CD4-positive, alpha-beta T cell (primary cell): Measurements from ENCODE around the gene B4GAT1. TPM values are rescaled to one million over a fixed set of nuclear protein-coding genes. Genes with fewer than 3 reads are reported as not detected.

ENCODE experiments used
- ATAC-seq: fragments of 200-7000 bp; cut with Tn5 transposase; one replicate; pipeline ENCODE4 v1.10.0; 2022; ENCODE audit warnings: mild to moderate bottlenecking; ENCODE audit not compliant: poor library complexity
- CTCF ChIA-PET: fragments of 350-600 bp; sonication (Branson Sonifier 250); formaldehyde crosslinking; loops from one replicate; lab custom pipeline; 2021; ENCODE audit warnings: antibody characterized with exemption, inconsistent platforms; lab: Charles Lee
- POLR2A ChIA-PET: fragments of 350-600 bp; sonication (Branson Sonifier 250); formaldehyde crosslinking; loops from one replicate; lab custom pipeline; 2021; ENCODE audit warnings: antibody characterized with exemption, inconsistent platforms; lab: Charles Lee
- DNase-seq, 14 experiments: peaks; one replicate each; pipeline ENCODE4 v3.0.0-alpha.2; 2013 to 2020; ENCODE audit warnings: mixed read lengths in 2 of 14
- H3K27ac ChIP-seq, 2 donors: one replicate each; pipeline versions ENCODE4 v1.5.1 to v1.7.0; 2013; ENCODE audit warnings: low read length in 2 of 2, low read depth in 1 of 2, mild to moderate bottlenecking in 1 of 2
- H3K27me3 ChIP-seq, 2 experiments: 1 replicate in 1 of 2; 2 replicates in 1 of 2; pipeline versions ENCODE4 v1.6.1 to v1.7.0; 2013; ENCODE audit warnings: low read length in 2 of 2, control low read depth in 1 of 2, mild to moderate bottlenecking in 1 of 2, moderate library complexity in 1 of 2; ENCODE audit not compliant: insufficient read depth in 2 of 2, control insufficient read depth in 1 of 2
- H3K36me3 ChIP-seq: one replicate; pipeline ENCODE4 v1.6.1; 2013; ENCODE audit warnings: low read length, control low read depth; ENCODE audit not compliant: insufficient read depth
- H3K4me1 ChIP-seq: one replicate; pipeline ENCODE4 v1.6.1; 2013; ENCODE audit warnings: low read length, control low read depth; ENCODE audit not compliant: insufficient read depth
- H3K4me3 ChIP-seq: one replicate; pipeline ENCODE4 v1.5.1; 2013; ENCODE audit warnings: mild to moderate bottlenecking, low read length, moderate library complexity
- H3K9me3 ChIP-seq, 2 experiments: 1 replicate in 1 of 2; 2 replicates in 1 of 2; pipeline versions ENCODE4 v1.6.1 to v1.7.0; 2013; ENCODE audit warnings: low read length in 2 of 2, mild to moderate bottlenecking in 2 of 2, control low read depth in 1 of 2, moderate library complexity in 1 of 2; ENCODE audit not compliant: control insufficient read depth in 1 of 2, insufficient read depth in 1 of 2
- H3K27ac Mint-ChIP-seq: one replicate; pipeline ENCODE4 v1.8.0; 2020; ENCODE audit warnings: mixed read lengths
- H3K27me3 Mint-ChIP-seq: one replicate; pipeline ENCODE4 v1.8.0; 2021; ENCODE audit warnings: mixed read lengths
- H3K36me3 Mint-ChIP-seq: one replicate; pipeline ENCODE4 v1.8.0; 2021; ENCODE audit warnings: low read depth, mixed read lengths
- H3K4me1 Mint-ChIP-seq: one replicate; pipeline ENCODE4 v1.8.0; 2021; ENCODE audit warnings: low read depth, mixed read lengths
- H3K4me3 Mint-ChIP-seq: one replicate; pipeline ENCODE4 v1.8.0; 2020; ENCODE audit warnings: mild to moderate bottlenecking, mixed read lengths
- H3K9me3 Mint-ChIP-seq: one replicate; pipeline ENCODE4 v1.8.0; 2020; ENCODE audit warnings: mixed read lengths
- CTCF ChIP-seq: fragments of 200-600 bp; IDR thresholded peaks from one replicate; pipeline ENCODE4 v1.8.0; 2022; ENCODE audit warnings: antibody characterized with exemption, mild to moderate bottlenecking
- intact Hi-C, 2 experiments: fragments of 100-400 bp; cut with DNase I in 1 of 2; cut with micrococcal nuclease in 1 of 2; formaldehyde crosslinking; loops; one replicate each; pipeline versions ENCODE4 v1.15.1 to v1.9.0; 2023 to 2025; cut with DNase I, micrococcal nuclease
- total RNA-seq, 174 experiments: library from RNA in 2 of 174; stranded (reverse) in 2 of 174; gene quantifications; one replicate each; pipeline ENCODE4 v1.2.3 and lab custom pipeline; 2021 to 2026

The B4GAT1 gene
- total RNA-seq, 2 experiments from 2014 or later: 1.9 to 2.0 TPM

- ATAC-seq (no peak), DNase-seq (peak in 2 of 14 experiments; percentile 37 to 38)
- intact Hi-C loops: no loop called here
- Mint-ChIP-seq H3K27ac (peak within 1 kb of the TSS; percentile 99), H3K9me3 (no peaks in the 10 kb centered on the region), H3K27me3 (no peaks in the 10 kb centered on the region), H3K4me3 (peak within 1 kb of the TSS; percentile 88), H3K36me3 (no peaks in the 10 kb centered on the region), H3K4me1 (peaks cover 55% of the 10 kb centered on the region)
- ChIA-PET CTCF (no interaction called here), POLR2A (interaction anchor here (0.9 to 2.3 kb wide), 10 partner anchors 10 to 1572 kb away, joined by 3 to 12 read pairs (median 6); partner anchors contain the start of genes B4GAT1, BRMS1, SLC29A2 and YIF1A)
- peak within 1 kb of the TSS; percentile 82 to 91 for H3K27ac ChIP-seq
- H3K27me3 ChIP-seq: no peaks in the 10 kb centered on the region
- H3K4me3 ChIP-seq: no peak within 1 kb of the TSS
- H3K9me3 ChIP-seq: no peaks in the 10 kb centered on the region
- TF ChIP-seq CTCF: no peak
- H3K36me3 ChIP-seq: no peaks in the 10 kb centered on the region
- H3K4me1 ChIP-seq: peaks cover 68% of the 10 kb centered on the region
These were observed 30.6 kb downstream of the B4GAT1 start, which contains the start of gene CD248 for GRCh38 chr11:66316849-66317251. Gene CD248, minus strand, starts transcription at chr11:66317044. Its CDS starts 17 bp downstream, at chr11:66317027.

- intact Hi-C loops: no loop called here
- Mint-ChIP-seq H3K4me1 (peaks cover 55% of the 10 kb centered on the region), H3K4me3 (peak overlapping the region; percentile 72), H3K27ac (peak overlapping the region; percentile 95), H3K36me3 (no peaks in the 10 kb centered on the region), H3K9me3 (no peaks in the 10 kb centered on the region), H3K27me3 (no peaks in the 10 kb centered on the region)
- no peak for ATAC-seq
- H3K27ac ChIP-seq: peak overlapping the region in 1 of 2 donors; percentile 91
- H3K4me1 ChIP-seq: peaks cover 75% of the 10 kb centered on the region
- no peak for DNase-seq
- H3K9me3 ChIP-seq: no peaks in the 10 kb centered on the region
- H3K36me3 ChIP-seq: no peaks in the 10 kb centered on the region
- ChIA-PET CTCF (interaction anchor here (0.6 kb wide), 1 partner anchor 791 kb away, joined by 4 read pairs; no protein-coding TSS in a partner anchor), POLR2A (interaction anchor here (1.4 to 2.3 kb wide), 6 partner anchors 10 to 70 kb away, joined by 4 to 12 read pairs (median 8); partner anchors contain the start of genes B4GAT1, SLC29A2 and YIF1A)
- H3K27me3 ChIP-seq: no peaks in the 10 kb centered on the region
- H3K4me3 ChIP-seq: no peak overlapping the region
- no peak for TF ChIP-seq CTCF
These were observed 31.3 kb downstream of the B4GAT1 start for GRCh38 chr11:66315921-66316811.

GRCh38 chr11:66315498-66315885 is 31.9 kb downstream of the B4GAT1 start:
- no peaks in the 10 kb centered on the region for H3K9me3 ChIP-seq
- intact Hi-C loops: no loop called here
- H3K36me3 Mint-ChIP-seq: no peaks in the 10 kb centered on the region
- H3K27me3 ChIP-seq: no peaks in the 10 kb centered on the region
- H3K4me3 Mint-ChIP-seq: peak overlapping the region; percentile 72
- no peaks in the 10 kb centered on the region for H3K27me3 Mint-ChIP-seq
- ChIA-PET CTCF (interaction anchor here (0.6 kb wide), 1 partner anchor 790 kb away, joined by 4 read pairs; no protein-coding TSS in a partner anchor), POLR2A (no interaction called here)
- no peaks in the 10 kb centered on the region for H3K36me3 ChIP-seq
- DNase-seq (no peak), ATAC-seq (no peak)
- peaks cover 55% of the 10 kb centered on the region for H3K4me1 Mint-ChIP-seq
- no peaks in the 10 kb centered on the region for H3K9me3 Mint-ChIP-seq
- peak overlapping the region in 1 of 2 donors; percentile 91 for H3K27ac ChIP-seq
- peaks cover 76% of the 10 kb centered on the region for H3K4me1 ChIP-seq
- H3K4me3 ChIP-seq: no peak overlapping the region
- H3K27ac Mint-ChIP-seq: peak overlapping the region; percentile 95
- TF ChIP-seq CTCF: no peak
